GM21786 (cell line): ENCODE measurements around the gene GPA33.
A peak's percentile ranks its signal among the peaks of the same experiment; 100 is the strongest.

Experiments used
- ATAC-seq: cut with Tn5 transposase; IDR thresholded peaks from one replicate; pipeline ENCODE4 v1.9.1; 2021; ENCODE audit not compliant: unreplicated experiment

The GPA33 gene

DNA sequence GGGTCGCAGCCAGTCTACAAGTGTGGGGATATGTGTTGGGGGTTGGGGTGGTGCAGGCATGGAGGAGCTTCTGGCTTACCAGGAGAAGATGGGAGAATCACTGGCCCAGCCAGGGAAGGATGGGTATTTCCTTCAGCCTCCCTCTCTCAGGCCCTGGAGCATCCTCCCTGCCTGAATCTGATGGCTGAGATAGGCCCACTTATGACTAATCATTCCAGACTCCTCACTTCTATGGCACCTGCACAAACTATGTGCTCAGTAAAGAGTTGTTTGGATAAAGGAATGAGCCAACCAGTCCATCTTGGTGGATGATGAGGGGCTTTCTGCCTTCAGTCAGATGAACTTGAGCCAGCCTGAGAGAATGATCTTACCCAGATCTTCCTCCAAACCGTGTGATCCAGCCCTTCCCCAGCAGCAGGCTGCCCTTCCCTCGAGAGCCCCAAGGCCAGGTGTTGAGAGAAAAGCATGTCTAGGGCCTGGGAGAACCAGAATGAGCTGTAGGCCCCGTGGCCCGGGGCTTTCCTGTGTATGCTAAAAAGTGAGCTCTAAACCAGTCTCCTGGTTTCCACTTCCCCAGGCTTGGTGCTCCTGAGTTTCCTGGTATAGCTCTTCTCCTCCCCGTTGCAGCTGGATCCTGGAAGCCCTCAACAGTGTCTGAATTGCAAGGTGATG, 1.3 kb downstream of the GPA33 start:
- no peak for ATAC-seq

DNA sequence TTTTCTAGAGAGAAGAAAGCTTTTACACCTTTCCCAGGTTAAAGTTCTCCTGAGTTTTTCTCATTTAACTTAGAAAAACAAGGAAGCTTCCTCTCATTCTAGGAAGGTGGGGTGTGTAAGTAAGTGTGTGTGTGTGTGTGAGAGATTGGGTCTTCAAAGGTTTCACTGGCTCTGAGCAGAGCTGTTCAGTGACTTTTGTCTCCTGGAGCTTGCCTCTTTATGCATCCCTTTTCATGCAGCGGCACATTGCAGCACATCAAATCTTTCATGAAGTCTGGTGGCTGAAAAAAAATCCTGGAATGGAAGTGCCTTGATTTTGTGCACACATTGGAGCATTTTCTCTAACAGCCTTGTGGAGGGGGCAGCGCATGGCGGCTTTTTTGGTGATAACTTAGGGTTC, 3.4 kb downstream of the GPA33 start:
- ATAC-seq: no peak

DNA sequence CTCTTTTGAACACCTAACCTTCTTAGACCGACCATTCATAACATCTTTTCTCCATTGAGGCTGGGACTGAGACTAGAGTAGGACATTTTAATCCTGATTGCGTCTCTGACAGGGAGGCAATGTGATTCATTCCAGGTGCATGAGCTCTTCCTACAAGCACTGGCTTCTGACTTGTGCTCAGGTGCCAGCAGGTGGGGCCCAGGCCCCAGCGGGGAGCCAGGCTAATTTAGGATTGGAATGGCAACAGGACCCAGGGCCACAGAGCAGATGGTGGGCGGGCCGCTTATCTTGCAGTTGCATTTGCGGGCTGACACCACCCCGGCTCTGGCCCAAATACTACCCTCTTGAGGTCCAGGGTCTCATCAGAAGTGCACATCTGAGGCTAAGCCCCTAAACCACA, 4.1 kb downstream of the GPA33 start:
- ATAC-seq: no peak

DNA sequence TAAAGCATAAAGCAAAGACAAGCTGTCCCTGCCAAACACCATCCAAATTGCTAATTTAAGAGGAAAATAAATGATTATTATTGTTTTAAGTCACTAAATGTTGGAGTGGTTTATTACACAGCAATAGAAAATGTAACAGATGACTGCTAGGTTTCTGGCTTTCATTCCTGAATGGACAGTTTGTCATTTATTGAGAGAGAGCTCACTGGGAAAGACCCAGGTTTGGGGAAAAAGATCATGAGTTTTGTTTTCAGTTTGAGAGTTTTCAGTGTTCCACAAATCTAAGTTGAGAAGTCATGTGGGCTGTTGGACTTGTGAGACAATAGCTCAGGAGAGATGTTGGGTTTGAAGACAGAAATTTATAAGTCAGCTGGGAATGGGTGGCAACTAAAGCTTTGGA, 5.4 kb downstream of the GPA33 start:
- ATAC-seq: no peak

GRCh38 chr1:167083871-167084270, 6.3 kb downstream of the GPA33 start:
- no peak for ATAC-seq

DNA sequence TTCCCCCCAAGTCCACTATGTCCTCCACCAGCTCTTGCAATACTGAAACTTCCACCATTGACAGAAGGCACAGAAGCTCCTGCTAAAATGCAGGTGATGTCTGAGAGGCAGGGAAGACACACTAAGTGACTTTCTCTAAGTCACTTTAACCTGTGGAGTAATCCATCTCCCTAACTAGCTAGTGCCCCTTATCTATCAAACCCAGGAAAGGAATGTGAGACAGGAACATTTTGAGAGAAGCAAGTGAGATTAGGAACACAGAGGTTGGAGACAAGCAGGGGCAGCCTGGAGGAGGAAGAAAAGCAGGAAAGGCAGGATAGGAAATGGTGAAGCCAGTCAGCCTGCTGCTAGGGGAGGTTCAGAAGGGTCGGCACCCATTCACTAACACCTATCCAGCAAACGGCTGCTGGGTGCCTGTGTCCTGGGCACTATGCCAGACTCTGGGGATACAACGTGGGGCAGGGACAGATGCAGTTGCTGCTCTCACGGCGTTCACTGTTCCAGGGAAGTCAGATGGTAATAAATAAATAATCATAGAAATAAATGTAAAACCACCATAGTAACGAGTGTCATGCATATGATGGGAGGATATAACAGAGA, 7.0 kb downstream of the GPA33 start:
- no peak for ATAC-seq

- ATAC-seq: no peak
These were observed 7.6 kb downstream of the GPA33 start for GRCh38 chr1:167082511-167083027.

DNA sequence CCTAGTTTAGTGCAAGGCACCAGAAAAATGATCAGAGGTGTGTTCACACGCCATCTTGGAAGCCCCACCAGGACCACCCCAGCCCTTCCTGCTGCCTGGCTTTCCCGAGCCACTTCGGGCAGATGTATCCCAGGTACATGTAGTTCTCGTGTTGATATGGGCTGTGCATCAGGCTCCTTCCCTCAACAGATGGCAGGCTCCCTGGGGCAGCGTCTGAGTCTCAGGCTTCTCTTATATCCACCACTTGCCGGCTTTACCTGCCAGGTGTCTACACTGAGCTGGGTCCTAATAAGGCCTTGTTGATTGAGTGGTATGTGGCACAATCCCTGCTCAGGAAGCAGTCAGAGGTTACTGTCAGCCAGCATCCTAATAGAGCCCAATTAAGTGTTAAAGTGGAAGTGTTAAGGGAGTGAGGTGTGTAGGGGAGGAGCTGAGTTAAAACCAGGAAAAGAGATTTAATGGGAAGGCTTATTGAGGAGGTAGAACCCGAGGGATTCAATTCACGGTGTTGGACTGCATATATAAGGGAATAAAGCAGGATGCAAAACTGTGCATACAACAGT, 8.5 kb downstream of the GPA33 start:
- no peak for ATAC-seq

DNA sequence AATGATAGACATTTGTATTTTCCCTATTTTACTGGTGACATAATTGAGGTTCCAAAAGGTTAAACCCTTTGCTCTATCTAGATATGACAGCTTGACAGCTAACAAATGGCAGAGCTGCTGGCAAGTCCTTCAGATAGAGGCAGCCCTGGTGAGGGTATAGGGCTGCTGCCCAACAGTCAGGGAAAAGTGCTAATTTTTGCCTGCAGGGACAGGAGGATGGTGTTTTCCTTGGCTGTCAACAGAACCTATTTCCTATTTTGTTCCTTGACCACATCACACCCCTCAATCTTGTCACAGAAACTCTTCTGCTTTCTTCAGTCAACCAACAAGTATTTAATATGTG, 12.3 kb downstream of the GPA33 start:
- no peak for ATAC-seq

DNA sequence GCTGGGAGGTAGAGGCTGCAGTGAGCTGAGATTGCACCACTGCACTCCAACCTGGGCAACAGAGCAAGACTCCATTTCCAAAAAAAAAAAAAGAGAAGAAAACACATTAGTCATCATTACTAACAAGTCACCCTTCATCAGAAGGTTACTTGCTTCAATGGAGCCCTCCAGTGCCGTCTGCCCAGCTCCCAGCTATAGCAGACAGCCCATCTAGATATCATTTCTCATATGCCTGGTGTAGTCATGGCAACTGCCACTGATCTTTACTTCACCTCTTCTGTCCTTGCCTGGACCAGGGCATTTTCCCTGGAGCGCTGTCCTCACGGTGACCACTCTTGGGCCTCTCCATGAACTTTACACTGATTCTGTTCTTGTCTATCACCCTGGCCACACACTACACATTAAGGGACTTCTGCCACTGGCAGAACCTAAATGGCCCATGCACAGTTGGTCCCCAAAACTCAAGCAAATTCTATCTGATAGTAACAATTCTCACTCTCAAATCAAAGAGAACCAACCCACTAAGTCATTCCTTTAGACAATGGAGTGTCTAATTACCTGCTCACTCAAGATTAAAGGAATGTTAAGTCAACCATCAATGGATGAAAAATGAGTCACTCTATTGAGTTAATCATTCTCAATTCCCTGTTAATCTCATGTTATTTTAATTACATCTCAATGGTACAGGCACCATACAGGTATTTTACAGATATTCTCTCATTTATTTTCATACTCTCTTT, 12.9 kb downstream of the GPA33 start:
- ATAC-seq: no peak

GRCh38 chr1:167076136-167076710, 14.0 kb downstream of the GPA33 start:
- ATAC-seq: no peak

DNA sequence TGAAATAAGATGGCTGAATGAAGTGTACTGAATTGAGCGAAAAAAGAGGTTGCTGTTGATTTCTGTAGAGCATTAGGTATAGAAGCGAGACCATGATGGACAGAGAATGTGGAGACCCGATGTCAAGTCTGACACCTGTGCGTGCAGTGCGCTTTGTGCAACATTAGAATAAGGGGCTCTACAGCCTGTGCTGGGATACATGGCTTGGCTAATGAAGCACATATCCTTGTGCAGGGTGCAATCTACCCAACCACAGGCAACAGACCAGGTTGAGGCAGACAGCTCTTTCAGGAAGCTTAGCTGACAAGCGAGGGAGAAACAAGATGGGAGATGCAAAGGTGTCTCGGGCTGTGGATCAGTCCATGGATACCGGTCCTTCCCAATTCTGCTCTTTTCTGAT, 18.9 kb downstream of the GPA33 start:
- no peak for ATAC-seq

DNA sequence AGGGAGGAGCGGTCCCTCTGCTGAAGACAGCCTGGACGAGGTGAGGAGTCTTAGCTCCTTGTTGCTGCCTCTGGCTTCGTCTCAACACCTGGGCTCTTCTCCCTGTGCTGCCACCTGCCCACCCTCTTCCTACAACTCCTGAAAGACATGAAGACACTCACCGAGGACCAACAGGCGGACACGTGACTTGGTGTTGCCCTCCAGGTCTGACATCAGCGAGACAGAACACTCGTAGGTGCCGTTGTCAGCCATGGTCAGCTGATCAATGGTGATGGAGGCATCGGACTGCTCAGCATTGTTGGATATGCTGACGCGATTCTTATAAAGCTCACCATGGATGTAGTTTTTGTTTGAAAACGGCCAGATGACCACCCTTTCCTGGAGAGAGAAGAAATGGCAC, 21.4 kb downstream of the GPA33 start:
- no peak for ATAC-seq

- no peak for ATAC-seq
These were observed 22.3 kb downstream of the GPA33 start for GRCh38 chr1:167067904-167068303.

DNA sequence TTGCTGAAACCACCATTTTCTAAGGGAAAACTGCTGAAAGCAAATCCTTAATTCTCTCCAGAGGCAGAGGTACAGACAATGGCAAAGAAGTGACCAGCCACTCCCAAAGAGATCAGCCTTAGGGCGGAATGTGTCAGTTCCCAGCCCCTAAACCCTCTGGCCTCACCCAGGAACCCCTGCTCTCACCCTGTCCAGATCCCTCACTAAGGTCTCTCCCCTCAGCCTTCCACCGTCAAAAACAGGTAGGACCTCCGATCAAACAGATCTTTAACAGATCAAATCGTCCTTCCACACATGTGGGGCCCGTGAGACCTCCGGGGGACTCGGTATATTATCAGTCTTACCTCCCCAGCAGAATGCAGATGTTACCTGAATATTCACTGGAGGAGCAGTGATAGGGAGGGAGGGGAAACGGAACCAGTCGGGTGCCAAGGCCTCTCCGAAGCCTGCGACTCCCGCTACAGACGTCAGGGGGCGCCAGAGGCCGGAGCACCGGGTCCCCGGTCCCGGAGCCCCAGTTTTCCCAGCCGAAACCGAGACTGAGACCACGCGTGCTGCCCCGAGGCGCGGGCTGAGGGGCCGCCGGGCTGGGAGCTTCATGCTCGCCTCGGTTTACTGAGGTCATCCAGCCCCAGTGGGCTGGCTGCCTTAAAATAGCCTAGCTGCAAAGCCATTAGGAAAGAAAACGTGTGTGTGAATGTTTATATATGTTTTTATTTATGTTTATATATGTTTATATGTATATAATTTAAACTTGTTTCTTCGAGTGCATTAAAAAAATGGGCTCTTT, 23.6 kb downstream of the GPA33 start:
- peak; percentile 74 for ATAC-seq

- ATAC-seq: no peak
These were observed 24.7 kb downstream of the GPA33 start for GRCh38 chr1:167065471-167065870.

DNA sequence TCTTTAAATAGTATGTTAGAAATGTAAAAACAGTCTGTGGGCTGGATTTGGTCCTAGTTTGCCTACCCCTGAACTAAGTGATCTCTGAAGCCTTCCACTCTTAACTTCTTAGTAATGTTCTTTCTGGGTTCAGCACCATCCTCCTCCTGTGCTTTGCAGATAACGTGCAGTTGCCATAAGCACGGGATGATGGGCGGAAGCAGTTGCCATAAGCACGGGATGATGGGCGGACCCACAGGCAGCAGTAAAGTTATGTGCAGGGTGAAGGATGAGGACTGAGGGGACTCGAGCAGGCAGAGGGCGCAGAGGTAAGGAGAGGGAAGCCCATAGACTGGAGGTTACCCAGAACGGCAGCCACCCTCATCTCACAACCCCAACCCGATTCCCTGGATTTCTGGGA, 25.6 kb downstream of the GPA33 start:
- ATAC-seq: no peak

DNA sequence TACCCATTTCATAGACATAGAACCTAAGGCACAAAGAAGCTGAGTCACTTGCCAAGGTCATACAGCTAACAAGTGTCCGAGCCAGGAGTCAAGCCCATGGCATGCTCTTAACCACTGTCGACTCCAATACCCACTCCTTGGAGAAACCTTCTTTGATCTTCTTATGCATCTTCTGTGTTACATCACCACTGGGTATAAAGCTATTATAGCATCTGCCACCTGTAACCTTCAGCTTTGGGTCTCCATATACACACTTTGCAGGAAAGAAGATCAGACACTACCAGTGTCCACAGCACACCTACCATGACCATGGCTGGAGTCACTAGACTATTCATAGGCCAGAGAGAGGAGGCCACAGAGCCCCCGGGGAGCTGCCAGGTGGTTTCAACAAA, 29.1 kb downstream of the GPA33 start:
- ATAC-seq: no peak

GRCh38 chr1:167060141-167061072, 29.8 kb downstream of the GPA33 start:
- no peak for ATAC-seq

GRCh38 chr1:167059809-167060107, 30.4 kb downstream of the GPA33 start:
- ATAC-seq: no peak
